WERI-Rb-1 (cell line): ENCODE results near the gene FAM13A.

Experiments used
- DNase-seq: peaks from one replicate; pipeline ENCODE4 v3.0.0-alpha.2; 2020
- H3K27ac ChIP-seq: fragments of 250-450 bp; sonication (Bioruptor Pico); 2 replicates; pipeline ENCODE4 v1.5.1; 2020; ENCODE audit warnings: mild to moderate bottlenecking, moderate library complexity
- H3K27me3 ChIP-seq: fragments of 250-450 bp; sonication (Bioruptor Pico); 2 replicates; pipeline ENCODE4 v1.5.1; 2021; ENCODE audit warnings: mild to moderate bottlenecking, low read depth, moderate library complexity; ENCODE audit not compliant: insufficient read depth, severe bottlenecking
- H3K36me3 ChIP-seq: fragments of 250-450 bp; sonication (Bioruptor Pico); 2 replicates; pipeline ENCODE4 v1.5.1; 2020; ENCODE audit warnings: mild to moderate bottlenecking, moderate library complexity
- H3K4me3 ChIP-seq: 2 replicates; pipeline ENCODE4 v1.5.1; 2011; ENCODE audit warnings: low read depth, mild to moderate bottlenecking, control low read depth, low read length
- H3K9me3 ChIP-seq: fragments of 250-450 bp; sonication (Bioruptor Pico); 2 replicates; pipeline ENCODE4 v1.5.1; 2021; ENCODE audit warnings: mild to moderate bottlenecking, moderate library complexity; ENCODE audit not compliant: severe bottlenecking
- CTCF ChIP-seq: IDR thresholded peaks from 2 replicates; pipeline ENCODE4 v1.5.1; 2011; ENCODE audit warnings: low read depth, mild to moderate bottlenecking, control low read depth, inconsistent platforms, low read length

The FAM13A gene

GRCh38 chr4:88814043-88814617 lies 242.9 kb downstream of the FAM13A start:
- no peak for DNase-seq
- TF ChIP-seq CTCF = no peak
- Histone ChIP-seq H3K27ac (no peak overlapping the region), H3K9me3 (no peaks in the 10 kb centered on the region), H3K36me3 (no peaks in the 10 kb centered on the region), H3K27me3 (no peaks in the 10 kb centered on the region), H3K4me3 (no peak overlapping the region)

DNA sequence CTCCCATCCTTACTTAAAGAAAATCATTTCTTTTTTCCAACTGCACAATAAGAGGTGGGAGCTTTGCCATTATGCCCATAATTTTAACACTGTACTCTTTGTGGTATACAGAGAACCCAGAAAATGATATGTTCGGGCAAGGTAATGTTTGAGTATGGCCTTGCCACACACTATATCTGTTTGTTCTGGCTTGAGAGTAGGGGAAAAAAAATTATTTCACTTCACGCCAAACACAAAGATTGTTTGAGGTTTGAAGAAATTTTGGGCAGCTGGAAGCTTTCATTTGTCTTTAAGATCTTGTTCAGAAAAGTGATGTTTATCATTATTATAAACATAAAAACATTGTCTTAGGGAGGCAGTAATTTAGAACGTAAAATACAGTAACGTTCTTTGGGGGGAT lies 244.0 kb downstream of the FAM13A start:
- no peak overlapping the region for H3K4me3 ChIP-seq

GRCh38 chr4:88812420-88812819 lies 244.6 kb downstream of the FAM13A start:
- Histone ChIP-seq H3K9me3 (no peaks in the 10 kb centered on the region), H3K27me3 (no peaks in the 10 kb centered on the region), H3K27ac (no peak overlapping the region), H3K36me3 (no peaks in the 10 kb centered on the region), H3K4me3 (no peak overlapping the region)
- no peak for DNase-seq
- TF ChIP-seq CTCF = no peak

More for the DNA sequence above, 244.0 kb downstream of the FAM13A start:
- no peak overlapping the region for H3K27ac ChIP-seq
- TF ChIP-seq CTCF = no peak
- H3K27me3 ChIP-seq = no peaks in the 10 kb centered on the region
- H3K9me3 ChIP-seq = no peaks in the 10 kb centered on the region
- no peak for DNase-seq
- H3K36me3 ChIP-seq = no peaks in the 10 kb centered on the region

GRCh38 chr4:88811904-88812303 lies 245.1 kb downstream of the FAM13A start:
- Histone ChIP-seq H3K4me3 (no peak overlapping the region), H3K36me3 (no peaks in the 10 kb centered on the region), H3K27me3 (no peaks in the 10 kb centered on the region), H3K9me3 (no peaks in the 10 kb centered on the region), H3K27ac (no peak overlapping the region)
- TF ChIP-seq CTCF = no peak
- no peak for DNase-seq

GRCh38 chr4:88810325-88810724 lies 246.7 kb downstream of the FAM13A start:
- DNase-seq = no peak
- Histone ChIP-seq H3K27me3 (no peaks in the 10 kb centered on the region), H3K36me3 (no peaks in the 10 kb centered on the region), H3K27ac (no peak overlapping the region), H3K9me3 (no peaks in the 10 kb centered on the region), H3K4me3 (no peak overlapping the region)
- no peak for TF ChIP-seq CTCF

GRCh38 chr4:88809576-88810219 lies 247.3 kb downstream of the FAM13A start:
- Histone ChIP-seq H3K9me3 (no peaks in the 10 kb centered on the region), H3K4me3 (no peak overlapping the region), H3K36me3 (no peaks in the 10 kb centered on the region), H3K27ac (no peak overlapping the region), H3K27me3 (no peaks in the 10 kb centered on the region)
- no peak for DNase-seq
- no peak for TF ChIP-seq CTCF
